ENCODE data around the gene CUZD1. TPM values are rescaled to one million over a fixed set of nuclear protein-coding genes. Genes with fewer than 3 reads are reported as not detected.

CUZD1 gene
- total and polyA plus RNA-seq, 2 of the 4 experiments (the other 2 are of a cell fraction) = 0.36 to 0.67 TPM

- Histone ChIP-seq H4K20me1 (ENCODE audit: insufficient read depth, low read length) (no peaks in the 10 kb centered on the region), H3K4me2 (ENCODE audit: low read depth, low read length) (no peak overlapping the region), H3K56ac (ENCODE audit: extremely low read depth, insufficient read depth, low read length) (no peak overlapping the region), H2BK5ac (ENCODE audit: low read depth, low read length, poor library complexity, severe bottlenecking) (no peak overlapping the region), H2AK9ac (replicated peaks; ENCODE audit: low read depth, low read length, poor library complexity) (peak overlapping the region; percentile 13), H2BK20ac (ENCODE audit: low read depth, low read length) (no peak overlapping the region), H3K27me3 (ENCODE audit: control insufficient read depth, insufficient read depth, low read length) (no peaks in the 10 kb centered on the region), H4K5ac (ENCODE audit: low read depth, low read length) (no peak overlapping the region), H3K4me3 (ENCODE audit: insufficient read depth, low read depth, low read length) (no peak overlapping the region), H3K18ac (ENCODE audit: low read depth, low read length) (no peak overlapping the region), H3K23ac (ENCODE audit: low read depth, low read length) (no peak overlapping the region), H4K8ac (ENCODE audit: low read depth in 2 of 2, low read length in 2 of 2) (no peak overlapping the region), H3K9me3 (ENCODE audit: control insufficient read depth, insufficient read depth, low read length) (no peaks in the 10 kb centered on the region), H2BK120ac (ENCODE audit: low read depth, low read length) (no peak overlapping the region), H3K14ac (replicated peaks; ENCODE audit: low read depth, low read length) (no peak overlapping the region), H2AFZ (replicated peaks; ENCODE audit: low read length, poor library complexity) (no peak overlapping the region), H3K79me1 (ENCODE audit: low read depth in 1 of 2, low read length in 2 of 2) (no peaks in the 10 kb centered on the region), H3K4me1 (ENCODE audit: control insufficient read depth, insufficient read depth, low read length) (no peaks in the 10 kb centered on the region), H2AK5ac (ENCODE audit: low read depth, low read length) (no peak overlapping the region), H3K9ac (ENCODE audit: low read depth, low read length) (no peak overlapping the region), H3K36me3 (ENCODE audit: control insufficient read depth, insufficient read depth, low read length) (no peaks in the 10 kb centered on the region), H2BK15ac (ENCODE audit: low read depth, low read length) (no peak overlapping the region), H4K91ac (ENCODE audit: insufficient read depth, low read depth, low read length) (no peak overlapping the region), H3K9me1 (ENCODE audit: insufficient read depth, low read length) (no peaks in the 10 kb centered on the region), H3K4ac (ENCODE audit: low read depth, low read length) (no peak overlapping the region), H3K27ac (ENCODE audit: insufficient read depth, low read length) (no peak overlapping the region)
- TF ChIP-seq POLR2A (IDR thresholded peaks at IDR 0.05; ENCODE audit: low read depth, low read length) (no peak), NFE2L2 (IDR thresholded peaks at IDR 0.05; ENCODE audit: low read depth, low read length) (no peak), CHD1 (IDR thresholded peaks at IDR 0.05; ENCODE audit: low read depth, low read length) (no peak), RFX5 (IDR thresholded peaks at IDR 0.05; ENCODE audit: low read depth, low read length) (no peak), MXI1 (IDR thresholded peaks at IDR 0.05; ENCODE audit: borderline replicate concordance, low read depth, low read length) (no peak), RAD21 (IDR thresholded peaks at IDR 0.05; ENCODE audit: low read length) (no peak), RCOR1 (IDR thresholded peaks at IDR 0.05; ENCODE audit: insufficient replicate concordance, low read length) (no peak), CTCF (conservative IDR thresholded peaks at IDR 0.05; ENCODE audit: low read depth, low read length) (no peak), MAFK (IDR thresholded peaks at IDR 0.05; ENCODE audit: low read depth, low read length) (no peak), SMC3 (IDR thresholded peaks at IDR 0.05; ENCODE audit: low read depth, low read length) (no peak)
- ATAC-seq (ENCODE audit: low read depth) = no peak
- DNase-seq = no peak
- intact Hi-C loops (cut with micrococcal nuclease) = no loop called here
- CTCF ChIA-PET = no interaction called here
- in situ Hi-C loops (cut with MboI; ENCODE audit: low sequenced_read_pairs) = no loop called here
- dilution Hi-C loops (cut with HindIII; ENCODE audit: low sequenced_read_pairs, unreplicated experiment) = no loop called here
- BruUV-seq (replicated peaks) = no TSS peak
- POLR2A ChIA-PET (ENCODE audit: unreplicated experiment) = no interaction called here
- WGBS, 2 experiments (ENCODE audit: extremely low coverage in 2 of 2, insufficient read length in 1 of 2) = 45% methylated on average over 5 of the region's 12 CpGs; no CpG with 5 or more reads in 1 of the 2 experiments
Measured at GRCh38 chr10:122798704-122799231, 46.9 kb downstream of the CUZD1 start.
